ENCODE data around the gene STAT5A. TPM values are rescaled to one million over a fixed set of nuclear protein-coding genes. Genes with fewer than 3 reads are reported as not detected.

The STAT5A gene
- total and polyA plus RNA-seq, 2 donors from 2014 or later, result 11.5 to 47.9 TPM

- no peak for FAIRE-seq
- H3K4me1 ChIP-seq (ENCODE audit: control insufficient read depth in 2 of 3, insufficient read depth in 2 of 3, low read depth in 1 of 3, low read length in 3 of 3), result peaks cover 0 to 14% (median 7%) of the 10 kb centered on the region in 3 donors
- peak overlapping the region in 1 of 3 donors; percentile 36 for H3K9ac ChIP-seq (ENCODE audit: low read length in 3 of 3)
- DNase-seq, result no peak
- H3K36me3 ChIP-seq (ENCODE audit: control insufficient read depth in 2 of 3, insufficient read depth in 3 of 3, low read length in 3 of 3), result peaks cover 5 to 42% (median 28%) of the 10 kb centered on the region in 3 donors
- no peaks in the 10 kb centered on the region for H3K9me3 ChIP-seq (ENCODE audit: control insufficient read depth in 2 of 3, insufficient read depth in 1 of 3, low read length in 3 of 3)
- H3K27ac ChIP-seq (ENCODE audit: low read depth in 2 of 2, low read length in 2 of 2), result peak overlapping the region; percentile 18 to 54
- TF ChIP-seq, protein P1, sequence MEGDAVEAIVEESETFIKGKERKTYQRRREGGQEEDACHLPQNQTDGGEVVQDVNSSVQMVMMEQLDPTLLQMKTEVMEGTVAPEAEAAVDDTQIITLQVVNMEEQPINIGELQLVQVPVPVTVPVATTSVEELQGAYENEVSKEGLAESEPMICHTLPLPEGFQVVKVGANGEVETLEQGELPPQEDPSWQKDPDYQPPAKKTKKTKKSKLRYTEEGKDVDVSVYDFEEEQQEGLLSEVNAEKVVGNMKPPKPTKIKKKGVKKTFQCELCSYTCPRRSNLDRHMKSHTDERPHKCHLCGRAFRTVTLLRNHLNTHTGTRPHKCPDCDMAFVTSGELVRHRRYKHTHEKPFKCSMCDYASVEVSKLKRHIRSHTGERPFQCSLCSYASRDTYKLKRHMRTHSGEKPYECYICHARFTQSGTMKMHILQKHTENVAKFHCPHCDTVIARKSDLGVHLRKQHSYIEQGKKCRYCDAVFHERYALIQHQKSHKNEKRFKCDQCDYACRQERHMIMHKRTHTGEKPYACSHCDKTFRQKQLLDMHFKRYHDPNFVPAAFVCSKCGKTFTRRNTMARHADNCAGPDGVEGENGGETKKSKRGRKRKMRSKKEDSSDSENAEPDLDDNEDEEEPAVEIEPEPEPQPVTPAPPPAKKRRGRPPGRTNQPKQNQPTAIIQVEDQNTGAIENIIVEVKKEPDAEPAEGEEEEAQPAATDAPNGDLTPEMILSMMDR (IDR thresholded peaks at IDR 0.05; ENCODE audit: borderline replicate concordance, extremely low read depth, insufficient read depth), result no peak
- H3K4me3 ChIP-seq (ENCODE audit: low read length in 3 of 3), result no peak overlapping the region
- H3K27me3 ChIP-seq (ENCODE audit: control insufficient read depth, insufficient read depth, low read length), result no peaks in the 10 kb centered on the region
- intact Hi-C loops (cut with DNase I), result no loop called here
Observed at GRCh38 chr17:42325026-42325425, 36.7 kb downstream of the STAT5A start.

DNA sequence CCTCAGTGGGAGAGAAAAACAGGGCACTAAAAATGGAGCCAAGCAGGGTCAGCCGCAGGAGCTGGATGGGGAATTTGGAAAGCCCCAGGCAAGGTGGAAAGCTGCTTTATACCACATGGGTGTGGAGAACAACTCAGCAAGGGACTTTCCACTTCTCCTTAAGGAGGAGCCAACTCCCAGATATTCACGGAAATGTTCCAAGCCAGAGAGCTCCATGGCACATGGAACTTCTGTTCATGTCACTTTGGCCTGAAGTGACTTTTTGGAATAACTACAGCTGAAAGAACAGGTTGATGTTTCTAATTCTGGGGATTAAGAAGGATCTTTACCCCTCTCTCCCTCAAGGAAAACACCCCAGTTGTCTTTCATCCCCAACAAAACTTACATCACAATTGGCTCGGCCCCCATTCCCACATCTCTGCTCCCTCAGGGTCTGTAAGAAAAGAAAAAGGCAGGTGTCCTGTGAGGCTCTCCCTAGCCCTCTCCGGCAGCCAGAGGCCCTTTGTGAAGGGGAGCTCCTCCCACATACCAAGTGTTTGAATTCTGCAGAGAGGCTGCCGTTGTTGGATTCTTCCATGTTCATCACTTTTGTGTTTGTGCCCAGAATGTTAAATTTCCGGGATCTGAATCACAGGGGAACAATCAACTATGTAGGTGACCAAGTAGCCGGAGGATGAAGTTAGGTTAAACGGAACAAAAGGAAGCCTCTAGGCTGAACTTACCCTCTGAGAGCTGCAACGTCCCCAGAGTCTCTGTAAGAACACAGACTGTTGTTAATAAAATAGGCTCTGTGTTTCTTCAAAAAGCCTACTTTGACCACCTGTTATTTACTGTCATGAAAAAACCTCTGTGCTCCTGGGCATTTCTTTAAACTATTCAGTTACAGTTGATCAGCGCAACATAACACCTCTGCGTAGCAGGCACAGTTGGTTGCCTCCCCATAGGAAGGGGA is 41.0 kb downstream of the STAT5A start:
- H3K36me3 ChIP-seq (ENCODE audit: control insufficient read depth in 2 of 3, insufficient read depth in 3 of 3, low read length in 3 of 3), result peaks cover 5 to 48% (median 30%) of the 10 kb centered on the region in 3 donors
- H3K9ac ChIP-seq (ENCODE audit: low read length in 3 of 3), result peak overlapping the region in 1 of 3 donors; percentile 24
- intact Hi-C loops (cut with DNase I), result no loop called here
- FAIRE-seq (no peak), DNase-seq (peak in 2 of 5 donors; percentile 50 to 52)
- H3K27me3 ChIP-seq (ENCODE audit: control insufficient read depth, insufficient read depth, low read length), result no peaks in the 10 kb centered on the region
- H3K9me3 ChIP-seq (ENCODE audit: control insufficient read depth in 2 of 3, insufficient read depth in 1 of 3, low read length in 3 of 3), result no peaks in the 10 kb centered on the region
- TF ChIP-seq, protein P1 (IDR thresholded peaks at IDR 0.05; ENCODE audit: borderline replicate concordance, extremely low read depth, insufficient read depth), result no peak
- peaks cover 0 to 6% (median 6%) of the 10 kb centered on the region in 3 donors for H3K4me1 ChIP-seq (ENCODE audit: control insufficient read depth in 2 of 3, insufficient read depth in 2 of 3, low read depth in 1 of 3, low read length in 3 of 3)
- peak overlapping the region; percentile 18 to 81 for H3K27ac ChIP-seq (ENCODE audit: low read depth in 2 of 2, low read length in 2 of 2)
- no peak overlapping the region for H3K4me3 ChIP-seq (ENCODE audit: low read length in 3 of 3)

DNA sequence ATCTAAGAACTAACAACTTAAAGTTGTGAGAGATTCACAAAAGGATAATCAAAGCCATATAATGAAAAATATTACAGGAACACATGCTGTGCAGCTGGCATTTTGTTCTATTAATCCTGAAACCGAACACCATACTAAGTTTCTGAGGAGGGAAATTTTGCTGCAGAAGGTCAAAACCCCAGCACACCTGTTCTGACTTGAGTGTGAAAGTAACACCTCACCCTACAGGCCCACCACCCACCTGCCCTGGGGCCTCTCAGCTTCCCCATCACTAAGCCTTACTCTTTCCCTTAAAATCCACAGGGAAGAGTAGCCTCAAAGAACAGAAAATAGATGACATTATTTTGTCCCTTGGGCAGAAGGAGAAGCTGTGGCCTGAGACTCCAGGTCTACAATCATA is 44.8 kb downstream of the STAT5A start:
- H3K27ac ChIP-seq (ENCODE audit: low read depth in 2 of 2, low read length in 2 of 2), result no peak overlapping the region
- no peaks in the 10 kb centered on the region for H3K9me3 ChIP-seq (ENCODE audit: control insufficient read depth in 2 of 3, insufficient read depth in 1 of 3, low read length in 3 of 3)
- no peaks in the 10 kb centered on the region for H3K27me3 ChIP-seq (ENCODE audit: control insufficient read depth, insufficient read depth, low read length)
- FAIRE-seq, result no peak
- H3K4me1 ChIP-seq (ENCODE audit: control insufficient read depth in 2 of 3, insufficient read depth in 2 of 3, low read depth in 1 of 3, low read length in 3 of 3), result peaks cover 0 to 6% (median 6%) of the 10 kb centered on the region in 3 donors
- TF ChIP-seq, protein P1 (IDR thresholded peaks at IDR 0.05; ENCODE audit: borderline replicate concordance, extremely low read depth, insufficient read depth), result no peak
- H3K36me3 ChIP-seq (ENCODE audit: control insufficient read depth in 2 of 3, insufficient read depth in 3 of 3, low read length in 3 of 3), result peaks cover 2 to 52% (median 42%) of the 10 kb centered on the region in 3 donors
- peak overlapping the region in 1 of 3 donors; percentile 19 for H3K9ac ChIP-seq (ENCODE audit: low read length in 3 of 3)
- H3K4me3 ChIP-seq (ENCODE audit: low read length in 3 of 3), result no peak overlapping the region
- no peak for DNase-seq
- intact Hi-C loops (cut with DNase I), result no loop called here
